Psoas muscle (tissue), 8 donors: ENCODE data around the gene GRM1. TPM values are rescaled to one million over a fixed set of nuclear protein-coding genes. Genes with fewer than 3 reads are reported as not detected.

ENCODE experiments used
- ATAC-seq, 4 donors: fragments of 200-7000 bp; cut with Tn5 transposase; one replicate each; pipeline ENCODE4 v1.9.1; 2020; ENCODE audit warnings: moderate library complexity in 3 of 4, mild to moderate bottlenecking in 2 of 4
- DNase-seq, 2 donors: peaks; one replicate each; pipeline ENCODE4 v3.0.0-alpha.2; 2020
- H3K27ac ChIP-seq: fragments of 200-600 bp; one replicate; pipeline ENCODE4 v1.8.0; 2022
- H3K27me3 ChIP-seq, 3 donors: fragments of 200-600 bp in 1 of 3; one replicate each; pipeline versions ENCODE4 v1.6.1 to v1.8.0; 2013 to 2022; ENCODE audit warnings: low read length in 2 of 3, mild to moderate bottlenecking in 2 of 3, moderate library complexity in 1 of 3; ENCODE audit not compliant: insufficient read depth in 3 of 3
- H3K36me3 ChIP-seq, 2 donors: fragments of 200-600 bp in 1 of 2; one replicate each; pipeline versions ENCODE4 v1.6.1 to v1.8.0; 2013 to 2022; ENCODE audit warnings: low read depth in 1 of 2, mild to moderate bottlenecking in 1 of 2, moderate library complexity in 1 of 2; ENCODE audit not compliant: insufficient read depth in 1 of 2
- H3K4me1 ChIP-seq: fragments of 200-600 bp; one replicate; pipeline ENCODE4 v1.8.0; 2022
- H3K4me3 ChIP-seq: fragments of 200-600 bp; one replicate; pipeline ENCODE4 v1.8.0; 2022; ENCODE audit warnings: mild to moderate bottlenecking
- H3K9me3 ChIP-seq: fragments of 200-600 bp; one replicate; pipeline ENCODE4 v1.8.0; 2022
- WGBS, 3 donors: extraction: QIAGEN DNeasy Blood & Tissue Kit; methylation state at CpG; one replicate each; pipeline versions ENCODE4 v1.1.6 to v1.1.7; 2013; 5-methylcytosine and 5-hydroxymethylcytosine counted together
- intact Hi-C, 2 donors: fragments of 100-400 bp; cut with DNase I; formaldehyde crosslinking; loops; one replicate each; pipeline versions ENCODE4 v1.11.0 to v1.14.2; 2022
- polyA plus RNA-seq, 3 donors: library from polyadenylated mRNA; stranded (reverse); fragments of 200-250 nt; gene quantifications; one replicate each; pipeline ENCODE4 v1.2.3, GENCODE V29; 2013
- total RNA-seq, 4 donors: library from RNA; stranded (reverse); fragmentation: NEBNext Ultra II Directional in 2 of 4; extraction: Animal tissue kit (Norgen Biotek cat#: 25700) in 2 of 4; gene quantifications; one replicate each; pipeline versions ENCODE4 v1.2.1 to v1.2.4, GENCODE V29; 2021 to 2023
- TF ChIP-seq, protein P1 (sequence below): fragments of 200-600 bp; IDR thresholded peaks from one replicate; pipeline ENCODE4 v1.8.0; 2022; ENCODE audit warnings: antibody characterized with exemption
- donor health status: healthy with polysubstance abuse.
- donor health status: DM: no; HTN: no; CAD: no; lungs with moderate emphysema.
- donor health status: Bipolar disorder and iron deficiency.
- donor health status: healthy.
- donor health status: DM: yes; HTN: yes; CAD: no.
- donor health status: DM: no; HTN: no; CAD: no.
- donor health status: DM: no; HTN: no; CAD: no.
- donor health status: DM: yes; HTN: yes; CAD: no.

Gene GRM1
- total and polyA plus RNA-seq, 7 donors = 0.03 to 2.6 (median 0.07) TPM; not detected in 4

DNA sequence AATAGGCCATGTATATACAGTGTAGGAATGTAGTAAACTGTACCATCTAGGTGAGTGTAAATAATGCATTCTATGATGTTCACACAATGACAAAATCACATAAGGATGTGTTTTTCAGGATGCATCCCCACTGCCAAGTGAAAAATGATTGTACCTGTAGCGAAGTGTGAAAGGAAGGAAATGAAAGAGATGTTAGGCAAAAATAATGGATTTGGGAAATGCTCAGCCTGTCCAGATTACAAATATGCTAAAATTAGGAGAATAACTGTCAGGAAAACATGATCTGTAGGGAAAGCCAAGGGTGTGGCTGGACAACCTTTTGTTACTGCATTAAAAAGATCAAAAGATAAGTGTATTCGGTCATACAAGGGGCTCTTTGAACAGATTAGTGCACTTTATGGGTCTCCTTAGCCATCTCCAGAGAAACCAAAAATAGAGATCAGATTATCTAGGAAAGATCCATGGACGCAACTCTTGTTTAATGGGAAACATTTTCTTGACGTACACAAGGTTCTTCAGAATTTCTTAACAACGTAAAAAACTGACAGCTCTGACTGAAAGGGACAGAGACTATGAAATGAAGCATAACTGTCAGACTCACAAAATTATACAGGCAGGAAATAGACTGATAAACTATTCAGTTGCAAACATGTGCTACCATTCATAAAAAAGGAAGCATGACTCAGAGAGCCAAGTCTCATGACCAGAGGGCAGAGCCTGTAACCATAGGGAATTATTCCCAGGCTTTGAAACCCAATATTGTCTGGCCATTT is 261.1 kb downstream of the GRM1 start:
- TF ChIP-seq, protein P1, sequence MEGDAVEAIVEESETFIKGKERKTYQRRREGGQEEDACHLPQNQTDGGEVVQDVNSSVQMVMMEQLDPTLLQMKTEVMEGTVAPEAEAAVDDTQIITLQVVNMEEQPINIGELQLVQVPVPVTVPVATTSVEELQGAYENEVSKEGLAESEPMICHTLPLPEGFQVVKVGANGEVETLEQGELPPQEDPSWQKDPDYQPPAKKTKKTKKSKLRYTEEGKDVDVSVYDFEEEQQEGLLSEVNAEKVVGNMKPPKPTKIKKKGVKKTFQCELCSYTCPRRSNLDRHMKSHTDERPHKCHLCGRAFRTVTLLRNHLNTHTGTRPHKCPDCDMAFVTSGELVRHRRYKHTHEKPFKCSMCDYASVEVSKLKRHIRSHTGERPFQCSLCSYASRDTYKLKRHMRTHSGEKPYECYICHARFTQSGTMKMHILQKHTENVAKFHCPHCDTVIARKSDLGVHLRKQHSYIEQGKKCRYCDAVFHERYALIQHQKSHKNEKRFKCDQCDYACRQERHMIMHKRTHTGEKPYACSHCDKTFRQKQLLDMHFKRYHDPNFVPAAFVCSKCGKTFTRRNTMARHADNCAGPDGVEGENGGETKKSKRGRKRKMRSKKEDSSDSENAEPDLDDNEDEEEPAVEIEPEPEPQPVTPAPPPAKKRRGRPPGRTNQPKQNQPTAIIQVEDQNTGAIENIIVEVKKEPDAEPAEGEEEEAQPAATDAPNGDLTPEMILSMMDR = no peak
- Histone ChIP-seq H3K4me3 (no peak overlapping the region), H3K9me3 (no peaks in the 10 kb centered on the region), H3K27me3 (no peaks in the 10 kb centered on the region), H3K36me3 (no peaks in the 10 kb centered on the region), H3K27ac (peak overlapping the region; percentile 70), H3K4me1 (peaks cover 6% of the 10 kb centered on the region)
- ATAC-seq (peak; percentile 82 to 98 (median 88)), DNase-seq (no peak)
- WGBS, 3 donors = 68 to 72% (median 70%) methylated on average over 5 of the region's 5 CpGs
- intact Hi-C loops = no loop called here

DNA sequence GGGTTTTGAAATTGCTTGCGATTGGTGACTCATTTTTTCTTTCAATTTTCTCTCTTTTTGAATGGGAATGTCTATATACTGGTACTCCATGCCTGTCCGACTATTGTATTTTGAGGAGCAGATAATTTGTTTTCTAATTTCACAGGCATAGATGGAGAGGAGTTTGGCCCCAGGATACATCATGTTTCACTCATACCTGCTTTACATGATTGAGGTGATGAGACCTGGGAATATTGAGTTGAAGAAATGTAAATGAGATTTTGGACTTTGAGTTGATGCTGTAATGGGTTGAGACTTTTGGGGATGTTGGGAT is 261.7 kb downstream of the GRM1 start:
- ATAC-seq (peak in 1 of 4 donors; percentile 33), DNase-seq (no peak)
- intact Hi-C loops = no loop called here
- H3K36me3 ChIP-seq = no peaks in the 10 kb centered on the region
- WGBS, 3 donors = 54 to 66% (median 55%) methylated on average over 2 of the region's 2 CpGs
- TF ChIP-seq, protein P1 = no peak
- H3K9me3 ChIP-seq = no peaks in the 10 kb centered on the region
- peaks cover 6% of the 10 kb centered on the region for H3K4me1 ChIP-seq
- H3K4me3 ChIP-seq = no peak overlapping the region
- no peaks in the 10 kb centered on the region for H3K27me3 ChIP-seq
- H3K27ac ChIP-seq = peak overlapping the region; percentile 70

DNA sequence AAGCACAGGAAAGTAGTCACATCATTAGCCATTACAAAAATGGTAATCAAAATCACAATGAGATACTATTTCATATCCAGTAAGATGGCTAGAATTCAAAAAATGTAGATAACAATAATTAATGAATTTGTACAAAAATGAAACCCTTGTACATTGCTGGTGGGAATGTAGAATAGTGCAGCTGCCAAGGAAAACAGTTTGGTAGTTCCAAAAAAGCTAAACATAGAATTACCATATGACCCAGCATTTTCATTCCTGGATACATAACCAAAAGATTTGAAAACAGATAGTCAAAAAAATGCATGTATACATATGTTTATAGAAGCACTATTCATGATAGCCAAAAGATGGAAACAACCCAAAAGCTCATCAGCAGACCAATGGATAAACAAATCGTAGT is 263.6 kb downstream of the GRM1 start:
- Histone ChIP-seq H3K27ac (no peak overlapping the region), H3K4me3 (no peak overlapping the region), H3K36me3 (no peaks in the 10 kb centered on the region), H3K4me1 (peaks cover 6% of the 10 kb centered on the region), H3K9me3 (no peaks in the 10 kb centered on the region), H3K27me3 (no peaks in the 10 kb centered on the region)
- TF ChIP-seq, protein P1 = no peak
- intact Hi-C loops = no loop called here
- ATAC-seq = no peak
- WGBS, 3 donors = 82 to 97% (median 87%) methylated on average over 1 of the region's 1 CpG
- no peak for DNase-seq

- Histone ChIP-seq H3K36me3 (no peaks in the 10 kb centered on the region), H3K27ac (no peak overlapping the region), H3K4me1 (no peaks in the 10 kb centered on the region), H3K27me3 (no peaks in the 10 kb centered on the region), H3K4me3 (no peak overlapping the region), H3K9me3 (no peaks in the 10 kb centered on the region)
- no peak for DNase-seq
- ATAC-seq = no peak
- WGBS, 3 donors = 88 to 91% (median 91%) methylated on average over 4 of the region's 4 CpGs
- TF ChIP-seq, protein P1 = no peak
- intact Hi-C loops = no loop called here
Observed at GRCh38 chr6:146295695-146296094, 266.8 kb downstream of the GRM1 start.

GRCh38 chr6:146297815-146298214 is 269.0 kb downstream of the GRM1 start:
- intact Hi-C loops = no loop called here
- Histone ChIP-seq H3K9me3 (no peaks in the 10 kb centered on the region), H3K27ac (no peak overlapping the region), H3K27me3 (no peaks in the 10 kb centered on the region), H3K4me3 (no peak overlapping the region), H3K36me3 (no peaks in the 10 kb centered on the region), H3K4me1 (no peaks in the 10 kb centered on the region)
- TF ChIP-seq, protein P1 = no peak
- DNase-seq (no peak), ATAC-seq (no peak)
